Fibroblast of villous mesenchyme (primary cell): Measurements from ENCODE around the gene DNAJC5. TPM values are rescaled to one million over a fixed set of nuclear protein-coding genes. Genes with fewer than 3 reads are reported as not detected.
A peak's percentile ranks its signal among the peaks of the same experiment; 100 is the strongest.
"Not testable (repeated sequence)": the region's sequence is repeated elsewhere in the genome, so short reads cannot be mapped to it uniquely, and the experiment has no call there.

Source experiments
- DNase-seq: peaks from one replicate; pipeline ENCODE4 v3.0.0-alpha.2; 2010; ENCODE audit warnings: low read depth
- H3K4me3 ChIP-seq: 2 replicates; pipeline ENCODE4 v1.5.1; 2011; ENCODE audit warnings: low read depth, mild to moderate bottlenecking, low read length
- CTCF ChIP-seq: IDR thresholded peaks from 2 replicates; pipeline ENCODE4 v1.5.1; 2012; ENCODE audit warnings: low read depth, mild to moderate bottlenecking, low read length; ENCODE audit not compliant: insufficient read depth
- total RNA-seq: library from RNA; depleted of rRNA; stranded (reverse); fragments of >200 nt; gene quantifications from 2 replicates; pipeline ENCODE4 v1.2.3, GENCODE V29; 2012

Gene DNAJC5
- total RNA-seq, 1 donor: 61.7 TPM

GRCh38 chr20:63868264-63868663, 26.7 kb upstream of the DNAJC5 start:
- no peak for DNase-seq
- H3K4me3 ChIP-seq: no peak overlapping the region
- no peak for TF ChIP-seq CTCF

- no peak overlapping the region for H3K4me3 ChIP-seq
- peak; percentile 75 for DNase-seq
- no peak for TF ChIP-seq CTCF
Observed at GRCh38 chr20:63873477-63873971, 21.4 kb upstream of the DNAJC5 start.

- not testable (repeated sequence) for DNase-seq, H3K4me3 ChIP-seq
Observed at GRCh38 chr20:63874241-63874640, 20.7 kb upstream of the DNAJC5 start.

GRCh38 chr20:63876489-63877036, 18.4 kb upstream of the DNAJC5 start:
- TF ChIP-seq CTCF: no peak
- H3K4me3 ChIP-seq: no peak overlapping the region
- no peak for DNase-seq

GRCh38 chr20:63877755-63878470, 17.0 kb upstream of the DNAJC5 start:
- no peak for DNase-seq
- TF ChIP-seq CTCF: no peak
- no peak overlapping the region for H3K4me3 ChIP-seq

- TF ChIP-seq CTCF: no peak
- no peak overlapping the region for H3K4me3 ChIP-seq
- DNase-seq: no peak
Observed at GRCh38 chr20:63878899-63879663, 15.8 kb upstream of the DNAJC5 start.

- not testable (repeated sequence) for DNase-seq, H3K4me3 ChIP-seq
Observed at GRCh38 chr20:63880901-63881300, 14.0 kb upstream of the DNAJC5 start.
